ENCODE data around the gene KIF5C. TPM values are rescaled to one million over a fixed set of nuclear protein-coding genes. Genes with fewer than 3 reads are reported as not detected.
"Not testable (repeated sequence)": the region's sequence is repeated elsewhere in the genome, so short reads cannot be mapped to it uniquely, and the experiment has no call there.

The KIF5C gene
- total RNA-seq, 1 donor from 2014 or later = 1.3 TPM

- DNase-seq (ENCODE audit: low spot score in 2 of 2, unreplicated experiment in 2 of 2) = no peak
- Mint-ChIP-seq H3K36me3 (no peaks in the 10 kb centered on the region), H3K4me1 (no peaks in the 10 kb centered on the region), H3K27me3 (ENCODE audit: low read depth) (peaks cover 39% of the 10 kb centered on the region), H3K4me3 (no peak overlapping the region), H3K27ac (no peak overlapping the region), H3K9me3 (peaks cover 15% of the 10 kb centered on the region)
- TF ChIP-seq CTCF (IDR thresholded peaks at IDR 0.05; ENCODE audit: unreplicated experiment) = no peak
These were observed 26.9 kb upstream of the KIF5C start for GRCh38 chr2:148848146-148848545.

GRCh38 chr2:148853458-148853857 lies 21.6 kb upstream of the KIF5C start:
- Mint-ChIP-seq H3K9me3 (peaks cover 2% of the 10 kb centered on the region), H3K27ac (no peak overlapping the region), H3K36me3 (no peaks in the 10 kb centered on the region), H3K27me3 (ENCODE audit: low read depth) (peaks cover 56% of the 10 kb centered on the region), H3K4me3 (no peak overlapping the region), H3K4me1 (no peaks in the 10 kb centered on the region)
- no peak for DNase-seq (ENCODE audit: low spot score in 2 of 2, unreplicated experiment in 2 of 2)
- TF ChIP-seq CTCF (IDR thresholded peaks at IDR 0.05; ENCODE audit: unreplicated experiment) = no peak

GRCh38 chr2:148860037-148860436 lies 15.0 kb upstream of the KIF5C start:
- no peaks in the 10 kb centered on the region for H3K36me3 Mint-ChIP-seq
- no peaks in the 10 kb centered on the region for H3K9me3 Mint-ChIP-seq
- no peak overlapping the region for H3K27ac Mint-ChIP-seq
- TF ChIP-seq CTCF (IDR thresholded peaks at IDR 0.05; ENCODE audit: unreplicated experiment) = no peak
- peaks cover 76% of the 10 kb centered on the region for H3K27me3 Mint-ChIP-seq (ENCODE audit: low read depth)
- H3K4me1 Mint-ChIP-seq = no peaks in the 10 kb centered on the region
- no peak overlapping the region for H3K4me3 Mint-ChIP-seq
- DNase-seq (ENCODE audit: low spot score in 2 of 2, unreplicated experiment in 2 of 2) = no peak

GRCh38 chr2:148861367-148861766 lies 13.7 kb upstream of the KIF5C start:
- no peak overlapping the region for H3K4me3 Mint-ChIP-seq
- no peaks in the 10 kb centered on the region for H3K36me3 Mint-ChIP-seq
- no peaks in the 10 kb centered on the region for H3K9me3 Mint-ChIP-seq
- no peak for DNase-seq (ENCODE audit: low spot score in 2 of 2, unreplicated experiment in 2 of 2)
- H3K4me1 Mint-ChIP-seq = no peaks in the 10 kb centered on the region
- no peak for TF ChIP-seq CTCF (IDR thresholded peaks at IDR 0.05; ENCODE audit: unreplicated experiment)
- no peak overlapping the region for H3K27ac Mint-ChIP-seq
- peaks cover 79% of the 10 kb centered on the region for H3K27me3 Mint-ChIP-seq (ENCODE audit: low read depth)

- H3K36me3 Mint-ChIP-seq; H3K27ac Mint-ChIP-seq; H3K4me1 Mint-ChIP-seq; H3K9me3 Mint-ChIP-seq; DNase-seq (ENCODE audit: low spot score in 2 of 2, unreplicated experiment in 2 of 2); H3K4me3 Mint-ChIP-seq: not testable (repeated sequence)
- H3K27me3 Mint-ChIP-seq (ENCODE audit: low read depth) = peaks cover 81% of the 10 kb centered on the region
These were observed 12.5 kb upstream of the KIF5C start for GRCh38 chr2:148862478-148862877.

GRCh38 chr2:148865512-148865911 lies 9.5 kb upstream of the KIF5C start:
- Mint-ChIP-seq H3K27me3 (ENCODE audit: low read depth) (peaks cover 83% of the 10 kb centered on the region), H3K4me3 (no peak overlapping the region), H3K9me3 (peaks cover 6% of the 10 kb centered on the region), H3K27ac (no peak overlapping the region), H3K4me1 (no peaks in the 10 kb centered on the region), H3K36me3 (no peaks in the 10 kb centered on the region)
- TF ChIP-seq CTCF (IDR thresholded peaks at IDR 0.05; ENCODE audit: unreplicated experiment) = no peak
- no peak for DNase-seq (ENCODE audit: low spot score in 2 of 2, unreplicated experiment in 2 of 2)

Measured in mesothelial cell of epicardium (in vitro differentiated cells).